Astrocyte of the hippocampus (primary cell): ENCODE measurements around the gene CELF4.
A peak's percentile ranks its signal among the peaks of the same experiment; 100 is the strongest.

Source experiments
- DNase-seq: peaks from one replicate; pipeline ENCODE4 v3.0.0; 2011; ENCODE audit warnings: low read depth, low spot score

CELF4 gene

GRCh38 chr18:37565101-37565976 is at the start of gene CELF4:
Gene CELF4 (minus strand): TSS chr18:37565798.
- DNase-seq, result peak; percentile 51

DNA sequence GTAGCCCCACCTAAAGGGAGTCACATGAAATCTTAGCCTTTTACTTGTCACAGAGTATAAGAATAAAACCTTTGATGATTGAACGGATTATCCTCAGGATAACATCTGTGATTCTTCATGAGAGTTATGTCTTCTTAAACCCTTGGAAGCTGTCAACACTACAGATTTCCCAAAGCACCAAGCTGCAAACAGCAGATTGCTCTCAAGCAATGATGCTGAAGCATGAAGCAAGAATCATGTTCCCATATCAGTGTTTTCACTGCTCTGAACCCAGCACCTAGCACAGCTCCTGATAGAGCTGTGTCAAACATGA is 47.6 kb upstream of the CELF4 start:
- DNase-seq, result no peak

DNA sequence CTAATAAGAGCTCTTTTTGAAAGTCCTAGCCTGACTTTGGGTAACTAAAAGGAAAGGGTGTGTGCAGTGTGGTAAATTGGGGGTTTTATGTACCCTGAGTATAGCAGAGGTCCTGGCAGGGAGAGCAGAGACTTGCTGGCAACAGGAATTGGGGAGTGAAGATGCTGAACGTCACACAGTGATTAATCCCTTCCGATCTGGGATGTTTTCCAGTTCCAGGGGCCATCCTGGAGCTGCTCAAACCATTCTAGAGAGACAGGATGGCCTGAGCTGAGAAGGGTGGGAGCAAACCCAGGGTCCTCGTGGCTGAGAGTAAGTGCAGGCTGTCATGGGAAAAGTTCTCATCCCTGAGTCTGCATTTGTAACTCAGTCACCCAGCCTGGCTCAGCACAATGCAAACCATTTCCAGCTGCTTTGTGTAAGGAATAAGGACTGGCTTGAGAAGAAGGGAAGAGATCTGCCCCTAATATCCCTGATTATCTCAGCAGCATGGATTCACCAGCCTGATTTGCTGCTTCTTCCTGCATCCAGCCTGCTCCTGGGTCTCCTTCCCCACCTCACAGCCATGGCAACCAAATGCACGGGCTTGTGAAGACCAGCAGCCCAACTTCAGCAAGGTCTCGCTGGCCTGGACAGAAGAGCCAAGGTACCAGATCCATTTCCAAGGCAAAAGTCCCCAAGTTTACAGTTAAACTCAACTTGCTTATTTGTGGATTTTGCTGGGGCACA is 47.1 kb upstream of the CELF4 start:
- DNase-seq, result no peak

GRCh38 chr18:37611614-37612279 is 46.1 kb upstream of the CELF4 start:
- no peak for DNase-seq

DNA sequence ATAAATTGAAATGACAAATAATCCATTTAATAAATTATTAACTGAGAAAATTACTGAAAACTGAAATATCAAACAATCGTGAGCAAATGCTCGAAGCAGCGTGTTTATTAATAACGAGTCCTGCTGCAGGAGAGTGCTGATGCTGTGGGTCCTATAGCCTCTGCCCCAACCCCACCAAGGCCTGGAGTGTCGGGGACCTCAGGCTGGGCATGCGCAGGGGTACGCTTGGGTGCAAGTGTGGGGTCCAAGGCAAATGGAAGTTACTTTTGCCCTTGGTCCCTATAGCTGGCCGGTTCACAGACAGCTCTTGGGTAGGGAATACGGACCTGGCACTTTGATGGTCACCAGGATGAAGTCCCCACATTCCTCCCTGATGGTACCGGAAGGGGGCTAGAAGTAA is 43.3 kb upstream of the CELF4 start:
- DNase-seq, result no peak

GRCh38 chr18:37607281-37607680 is 41.7 kb upstream of the CELF4 start:
- DNase-seq, result no peak

DNA sequence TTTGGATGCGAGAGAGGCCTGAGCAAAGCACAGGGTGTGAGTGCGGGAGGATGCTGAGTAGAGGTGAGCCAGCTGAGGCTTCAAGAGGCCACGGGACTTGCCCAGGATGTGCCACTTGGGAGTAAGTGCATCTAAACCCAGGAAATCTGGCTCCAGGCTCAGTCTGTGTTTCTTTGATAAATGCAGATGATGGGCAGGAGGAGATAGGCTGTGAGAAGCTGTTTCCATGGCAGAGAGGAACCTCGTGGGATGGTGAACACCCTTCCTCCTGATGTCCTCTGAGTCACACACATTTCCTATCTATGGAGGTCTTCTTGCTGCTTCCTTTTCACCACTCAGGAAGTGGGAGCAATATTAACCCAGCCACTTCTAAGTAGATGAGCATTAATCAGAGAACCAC is 38.4 kb upstream of the CELF4 start:
- no peak for DNase-seq

DNA sequence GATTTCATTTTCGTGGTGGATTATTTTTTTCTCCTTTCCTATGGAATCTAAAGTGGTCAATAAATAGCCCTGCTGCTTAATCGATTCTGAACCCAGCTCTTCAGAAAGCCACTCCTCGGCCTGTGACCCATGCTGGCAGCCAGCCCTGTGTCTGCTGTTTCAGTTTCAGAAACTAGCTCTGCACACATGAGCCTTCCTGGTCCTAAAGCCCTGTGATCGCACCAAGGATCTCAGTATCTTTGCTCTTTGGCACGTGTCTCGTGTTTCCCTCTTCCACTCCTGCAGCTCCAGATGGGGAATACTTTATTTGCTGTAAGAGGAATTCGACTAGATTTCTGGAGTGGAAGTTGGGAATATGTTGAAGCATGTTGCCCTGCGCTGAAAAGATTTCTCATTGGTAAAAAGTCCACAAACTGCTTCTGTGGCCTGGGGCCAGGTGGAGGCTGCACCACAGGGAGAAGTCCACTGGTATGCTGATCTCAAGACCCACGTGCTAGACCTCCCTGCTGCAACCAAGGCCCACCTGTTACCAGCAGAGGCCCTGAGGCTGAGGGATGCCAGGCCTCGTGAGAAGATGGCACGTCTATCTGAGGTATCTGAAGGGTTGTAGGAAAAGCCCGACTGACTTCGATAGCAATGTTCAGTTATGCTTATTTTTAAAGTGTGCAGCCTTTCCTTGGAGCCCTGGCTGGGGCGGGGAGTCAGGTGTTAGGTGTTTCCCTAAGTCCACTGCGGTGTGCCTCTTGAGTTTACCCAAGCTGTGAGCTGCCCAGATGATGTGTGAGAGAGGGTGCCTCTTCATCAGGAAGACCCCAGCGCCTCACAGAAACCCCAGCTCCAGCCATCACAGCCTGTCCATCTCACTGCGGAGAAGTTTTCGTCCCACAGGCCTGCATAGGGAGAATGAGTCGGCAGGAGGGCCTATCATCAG is 33.6 kb upstream of the CELF4 start:
- DNase-seq, result no peak

- no peak for DNase-seq
These were observed 32.8 kb upstream of the CELF4 start for GRCh38 chr18:37598396-37598795.

GRCh38 chr18:37590346-37590745 is 24.7 kb upstream of the CELF4 start:
- DNase-seq, result no peak

GRCh38 chr18:37588289-37588688 is 22.7 kb upstream of the CELF4 start:
- DNase-seq, result no peak

GRCh38 chr18:37586656-37587225 is 21.1 kb upstream of the CELF4 start:
- DNase-seq, result no peak

DNA sequence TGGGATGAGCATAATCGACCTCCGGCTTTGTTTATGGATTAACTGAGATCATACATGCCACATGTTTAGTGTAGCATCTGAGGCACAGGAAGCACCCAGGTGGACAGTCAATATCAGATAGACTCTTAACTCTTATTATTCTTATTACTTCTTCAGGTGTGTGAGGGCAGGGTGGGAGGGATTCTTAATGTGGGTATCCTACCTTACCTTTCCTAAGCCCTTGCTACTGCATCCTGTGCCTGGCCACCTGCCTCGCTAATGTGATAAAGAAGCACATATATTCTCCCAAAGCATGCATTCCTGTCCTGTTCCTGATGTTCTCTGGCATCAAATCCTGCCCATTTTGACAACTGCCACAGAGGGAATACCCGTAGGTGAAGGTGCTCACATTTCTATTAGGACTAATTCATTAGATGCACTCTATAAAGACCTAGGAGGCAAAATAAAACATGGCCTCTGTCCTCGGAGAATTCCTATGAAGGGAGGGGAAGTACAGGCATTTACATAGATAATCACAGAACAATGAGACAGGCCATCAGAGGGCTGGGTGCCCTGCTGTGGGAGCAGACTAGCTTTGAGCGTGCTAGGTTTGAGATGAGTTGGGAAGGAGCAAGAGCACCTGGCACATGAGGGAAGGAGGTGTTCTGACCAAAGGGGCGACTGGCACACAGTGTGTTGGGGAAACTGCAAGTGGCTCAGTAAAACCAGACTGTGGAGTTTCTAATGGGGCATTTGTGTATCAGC is 19.5 kb upstream of the CELF4 start:
- no peak for DNase-seq

DNA sequence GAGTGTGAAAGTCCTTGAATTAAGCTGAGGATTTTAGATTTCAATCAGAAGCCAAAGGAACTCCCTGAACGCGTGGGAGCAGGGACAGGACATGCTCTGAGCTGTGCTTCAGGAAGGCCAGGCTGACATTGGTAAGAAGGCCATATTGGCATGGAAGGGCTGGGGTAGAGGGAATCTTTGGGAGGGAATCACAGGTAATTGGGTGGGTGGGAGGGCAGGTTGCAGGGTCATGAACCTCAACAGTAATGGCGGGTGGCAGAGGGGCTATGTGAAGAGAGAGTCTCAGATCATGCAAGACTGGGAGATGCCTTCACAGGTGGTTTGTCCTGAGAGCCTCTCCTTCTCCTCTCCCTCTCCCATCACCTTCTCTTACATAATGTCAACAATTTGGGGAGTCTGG is 18.6 kb upstream of the CELF4 start:
- DNase-seq, result no peak

GRCh38 chr18:37582261-37582660 is 16.7 kb upstream of the CELF4 start:
- DNase-seq, result no peak

GRCh38 chr18:37578886-37579513 is 13.4 kb upstream of the CELF4 start:
- DNase-seq, result peak; percentile 33

DNA sequence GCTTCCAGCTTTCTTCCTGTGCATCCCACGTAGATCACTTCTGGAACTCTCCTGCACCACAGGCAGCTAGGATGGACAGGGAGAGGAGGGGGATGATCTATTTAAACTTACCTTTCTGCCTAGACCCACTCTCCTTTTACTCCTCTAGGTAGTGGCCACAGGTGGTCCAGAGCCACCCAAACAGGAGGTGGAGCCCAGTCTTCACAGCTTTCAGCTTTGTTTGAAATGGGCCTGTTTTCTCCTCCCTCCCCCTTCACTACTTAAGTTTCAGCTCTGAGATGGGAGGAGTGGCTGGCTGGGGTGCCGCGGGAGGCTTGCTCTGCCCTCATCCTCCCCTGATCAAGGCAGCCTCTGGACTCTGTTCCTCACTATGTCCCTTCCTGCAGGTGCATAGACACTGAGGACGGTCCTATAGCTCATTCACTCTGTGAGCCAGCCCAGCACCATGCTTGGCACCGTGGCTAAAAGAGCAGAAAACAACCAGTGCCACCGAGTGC is 12.6 kb upstream of the CELF4 start:
- no peak for DNase-seq

GRCh38 chr18:37577051-37577611 is 11.5 kb upstream of the CELF4 start:
- DNase-seq, result no peak

- DNase-seq, result no peak
These were observed 10.0 kb upstream of the CELF4 start for GRCh38 chr18:37575646-37576045.
